Measurements from ENCODE around the gene PDLIM1.

GRCh38 chr10:95209509-95210127 is 81.2 kb downstream of the PDLIM1 start:
- TF ChIP-seq POLR2AphosphoS5 (IDR thresholded peaks at IDR 0.05) (no peak), EP300 (IDR thresholded peaks at IDR 0.05) (no peak)
- TF ChIP-seq, protein P1, sequence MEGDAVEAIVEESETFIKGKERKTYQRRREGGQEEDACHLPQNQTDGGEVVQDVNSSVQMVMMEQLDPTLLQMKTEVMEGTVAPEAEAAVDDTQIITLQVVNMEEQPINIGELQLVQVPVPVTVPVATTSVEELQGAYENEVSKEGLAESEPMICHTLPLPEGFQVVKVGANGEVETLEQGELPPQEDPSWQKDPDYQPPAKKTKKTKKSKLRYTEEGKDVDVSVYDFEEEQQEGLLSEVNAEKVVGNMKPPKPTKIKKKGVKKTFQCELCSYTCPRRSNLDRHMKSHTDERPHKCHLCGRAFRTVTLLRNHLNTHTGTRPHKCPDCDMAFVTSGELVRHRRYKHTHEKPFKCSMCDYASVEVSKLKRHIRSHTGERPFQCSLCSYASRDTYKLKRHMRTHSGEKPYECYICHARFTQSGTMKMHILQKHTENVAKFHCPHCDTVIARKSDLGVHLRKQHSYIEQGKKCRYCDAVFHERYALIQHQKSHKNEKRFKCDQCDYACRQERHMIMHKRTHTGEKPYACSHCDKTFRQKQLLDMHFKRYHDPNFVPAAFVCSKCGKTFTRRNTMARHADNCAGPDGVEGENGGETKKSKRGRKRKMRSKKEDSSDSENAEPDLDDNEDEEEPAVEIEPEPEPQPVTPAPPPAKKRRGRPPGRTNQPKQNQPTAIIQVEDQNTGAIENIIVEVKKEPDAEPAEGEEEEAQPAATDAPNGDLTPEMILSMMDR (IDR thresholded peaks at IDR 0.05), result no peak

Data from esophagus muscularis mucosa (tissue), 4 donors.